Trophoblast cell (in vitro differentiated cells and primary cell): ENCODE data around the gene SYT1.

Experiments used
- DNase-seq, 2 donors: peaks; one replicate each; pipeline ENCODE4 v3.0.0-alpha.2; 2016
- H2AFZ ChIP-seq: 2 replicates; pipeline ENCODE4 v1.6.1; 2013; ENCODE audit warnings: low read length, moderate library complexity, mild to moderate bottlenecking; ENCODE audit not compliant: insufficient read depth, poor library complexity
- H2AK5ac ChIP-seq: 2 replicates; pipeline ENCODE4 v1.6.1; 2013; ENCODE audit warnings: mild to moderate bottlenecking, low read length
- H2BK120ac ChIP-seq: 2 replicates; pipeline ENCODE4 v1.6.1; 2013; ENCODE audit warnings: low read length, mild to moderate bottlenecking, moderate library complexity; ENCODE audit not compliant: insufficient read depth, poor library complexity
- H2BK12ac ChIP-seq: 2 replicates; pipeline ENCODE4 v1.6.1; 2013; ENCODE audit warnings: mild to moderate bottlenecking, low read length, moderate library complexity
- H2BK5ac ChIP-seq: 2 replicates; pipeline ENCODE4 v1.6.1; 2013; ENCODE audit warnings: low read length, low read depth, moderate library complexity, mild to moderate bottlenecking; ENCODE audit not compliant: poor library complexity
- H3K14ac ChIP-seq: 2 replicates; pipeline ENCODE4 v1.6.1; 2013; ENCODE audit warnings: mild to moderate bottlenecking, low read length
- H3K18ac ChIP-seq: 2 replicates; pipeline ENCODE4 v1.6.1; 2013; ENCODE audit warnings: mild to moderate bottlenecking, low read length
- H3K23ac ChIP-seq: 2 replicates; pipeline ENCODE4 v1.6.1; 2013; ENCODE audit warnings: low read length
- H3K27ac ChIP-seq: 2 replicates; pipeline ENCODE4 v1.5.1; 2013; ENCODE audit warnings: low read depth, mild to moderate bottlenecking, inconsistent platforms, low read length, moderate library complexity
- H3K27me3 ChIP-seq: 2 replicates; pipeline ENCODE4 v1.6.1; 2013; ENCODE audit warnings: inconsistent platforms, mild to moderate bottlenecking, low read length, moderate library complexity; ENCODE audit not compliant: insufficient read depth
- H3K36me3 ChIP-seq, 2 experiments: 1 replicate in 1 of 2; 2 replicates in 1 of 2; pipeline ENCODE4 v1.6.1; 2013; ENCODE audit warnings: low read length in 2 of 2, mild to moderate bottlenecking in 2 of 2, moderate library complexity in 1 of 2; ENCODE audit not compliant: insufficient read depth in 2 of 2, control insufficient read depth in 1 of 2
- H3K4ac ChIP-seq: 2 replicates; pipeline ENCODE4 v1.6.1; 2013; ENCODE audit warnings: low read depth, mild to moderate bottlenecking, low read length, moderate library complexity
- H3K4me1 ChIP-seq, 2 experiments: 1 replicate in 1 of 2; 2 replicates in 1 of 2; pipeline ENCODE4 v1.6.1; 2013; ENCODE audit warnings: low read length in 2 of 2, mild to moderate bottlenecking in 2 of 2, moderate library complexity in 1 of 2; ENCODE audit not compliant: insufficient read depth in 2 of 2, control insufficient read depth in 1 of 2
- H3K4me2 ChIP-seq: 2 replicates; pipeline ENCODE4 v1.6.1; 2013; ENCODE audit warnings: inconsistent platforms, mild to moderate bottlenecking, low read length, moderate library complexity
- H3K4me3 ChIP-seq: 2 replicates; pipeline ENCODE4 v1.5.1; 2013; ENCODE audit warnings: mild to moderate bottlenecking, low read depth, low read length, inconsistent platforms
- H3K79me1 ChIP-seq: one replicate; pipeline ENCODE4 v1.6.1; 2013; ENCODE audit warnings: low read length
- H3K79me2 ChIP-seq: 2 replicates; pipeline ENCODE4 v1.6.1; 2013; ENCODE audit warnings: low read length, mild to moderate bottlenecking; ENCODE audit not compliant: control insufficient read depth, insufficient read depth, poor library complexity
- H3K9ac ChIP-seq: 2 replicates; pipeline ENCODE4 v1.6.1; 2013; ENCODE audit warnings: mild to moderate bottlenecking, low read length
- H3K9me3 ChIP-seq: 2 replicates; pipeline ENCODE4 v1.6.1; 2013; ENCODE audit warnings: low read depth, mild to moderate bottlenecking, control low read depth, inconsistent platforms, low read length; ENCODE audit not compliant: insufficient read depth
- H4K12ac ChIP-seq: 2 replicates; pipeline ENCODE4 v1.6.1; 2013; ENCODE audit warnings: low read depth, mild to moderate bottlenecking, low read length, moderate library complexity
- H4K8ac ChIP-seq: 2 replicates; pipeline ENCODE4 v1.6.1; 2013; ENCODE audit warnings: low read depth, mild to moderate bottlenecking, low read length, moderate library complexity
- H4K91ac ChIP-seq: one replicate; pipeline ENCODE4 v1.6.1; 2013; ENCODE audit warnings: low read depth, mild to moderate bottlenecking, low read length, moderate library complexity
- WGBS: extraction: QIAGEN DNeasy Blood & Tissue Kit; methylation state at CpG from one replicate; pipeline ENCODE4 v1.1.7; 2013; ENCODE audit warnings: missing lambda C conversion rate; ENCODE audit not compliant: insufficient read length, insufficient coverage; ENCODE audit errors: extremely low coverage; 5-methylcytosine and 5-hydroxymethylcytosine counted together

Gene SYT1

GRCh38 chr12:79351251-79351650 is 486.7 kb downstream of the SYT1 start:
- H3K27ac ChIP-seq: no peak overlapping the region
- H4K91ac ChIP-seq: no peak overlapping the region
- no peak overlapping the region for H2BK5ac ChIP-seq
- H3K79me2 ChIP-seq: no peaks in the 10 kb centered on the region
- no peak overlapping the region for H2BK120ac ChIP-seq
- H4K8ac ChIP-seq: no peak overlapping the region
- no peak overlapping the region for H2AFZ ChIP-seq
- H3K4me2 ChIP-seq: no peak overlapping the region
- no peak overlapping the region for H4K12ac ChIP-seq
- H3K4me3 ChIP-seq: no peak overlapping the region
- WGBS: no CpG with 5 or more reads among the region's 3 CpGs
- no peaks in the 10 kb centered on the region for H3K36me3 ChIP-seq
- no peak overlapping the region for H3K14ac ChIP-seq
- no peaks in the 10 kb centered on the region for H3K4me1 ChIP-seq
- H2AK5ac ChIP-seq: no peak overlapping the region
- no peak for DNase-seq
- H3K18ac ChIP-seq: no peak overlapping the region
- no peaks in the 10 kb centered on the region for H3K27me3 ChIP-seq
- H3K4ac ChIP-seq: no peak overlapping the region
- no peak overlapping the region for H3K9ac ChIP-seq
- no peak overlapping the region for H3K23ac ChIP-seq
- no peak overlapping the region for H2BK12ac ChIP-seq
- H3K79me1 ChIP-seq: no peaks in the 10 kb centered on the region
- no peaks in the 10 kb centered on the region for H3K9me3 ChIP-seq

GRCh38 chr12:79356216-79356615 is 491.6 kb downstream of the SYT1 start:
- H2BK120ac ChIP-seq: no peak overlapping the region
- H3K14ac ChIP-seq: no peak overlapping the region
- no peaks in the 10 kb centered on the region for H3K9me3 ChIP-seq
- no CpG with 5 or more reads among the region's 1 CpG for WGBS
- H3K27me3 ChIP-seq: no peaks in the 10 kb centered on the region
- H3K4me1 ChIP-seq: no peaks in the 10 kb centered on the region
- H3K79me1 ChIP-seq: no peaks in the 10 kb centered on the region
- H4K8ac ChIP-seq: no peak overlapping the region
- H2BK5ac ChIP-seq: no peak overlapping the region
- no peak overlapping the region for H3K9ac ChIP-seq
- H3K4me3 ChIP-seq: no peak overlapping the region
- H3K27ac ChIP-seq: no peak overlapping the region
- no peaks in the 10 kb centered on the region for H3K36me3 ChIP-seq
- H3K4ac ChIP-seq: no peak overlapping the region
- H2AK5ac ChIP-seq: no peak overlapping the region
- H3K23ac ChIP-seq: no peak overlapping the region
- H2AFZ ChIP-seq: no peak overlapping the region
- H3K4me2 ChIP-seq: no peak overlapping the region
- H4K12ac ChIP-seq: no peak overlapping the region
- DNase-seq: no peak
- no peak overlapping the region for H4K91ac ChIP-seq
- H3K18ac ChIP-seq: no peak overlapping the region
- no peak overlapping the region for H2BK12ac ChIP-seq
- no peaks in the 10 kb centered on the region for H3K79me2 ChIP-seq

- Histone ChIP-seq H4K8ac (no peak overlapping the region), H3K18ac (no peak overlapping the region), H3K4ac (no peak overlapping the region), H2BK120ac (no peak overlapping the region), H3K4me1 (no peaks in the 10 kb centered on the region), H4K12ac (no peak overlapping the region), H2AK5ac (no peak overlapping the region), H3K9me3 (no peaks in the 10 kb centered on the region), H3K79me2 (no peaks in the 10 kb centered on the region), H3K4me2 (no peak overlapping the region), H3K27me3 (no peaks in the 10 kb centered on the region), H3K14ac (no peak overlapping the region), H4K91ac (no peak overlapping the region), H3K36me3 (no peaks in the 10 kb centered on the region), H3K23ac (no peak overlapping the region), H3K27ac (no peak overlapping the region), H3K4me3 (no peak overlapping the region), H2BK12ac (no peak overlapping the region), H3K9ac (no peak overlapping the region), H3K79me1 (no peaks in the 10 kb centered on the region), H2BK5ac (no peak overlapping the region), H2AFZ (no peak overlapping the region)
- DNase-seq: no peak
These were observed 492.5 kb downstream of the SYT1 start for GRCh38 chr12:79357048-79357447.

- no peaks in the 10 kb centered on the region for H3K36me3 ChIP-seq
- H2BK12ac ChIP-seq: no peak overlapping the region
- peak; percentile 65 to 89 for DNase-seq
- no peaks in the 10 kb centered on the region for H3K4me1 ChIP-seq
- H3K9ac ChIP-seq: no peak overlapping the region
- H3K18ac ChIP-seq: no peak overlapping the region
- H2BK5ac ChIP-seq: no peak overlapping the region
- no peak overlapping the region for H3K4me3 ChIP-seq
- H2BK120ac ChIP-seq: no peak overlapping the region
- no peak overlapping the region for H2AFZ ChIP-seq
- no peak overlapping the region for H4K91ac ChIP-seq
- H3K4ac ChIP-seq: no peak overlapping the region
- H3K79me1 ChIP-seq: no peaks in the 10 kb centered on the region
- no peak overlapping the region for H3K4me2 ChIP-seq
- H3K23ac ChIP-seq: no peak overlapping the region
- H2AK5ac ChIP-seq: no peak overlapping the region
- no peak overlapping the region for H4K8ac ChIP-seq
- H3K27ac ChIP-seq: no peak overlapping the region
- WGBS: no CpG with 5 or more reads among the region's 5 CpGs
- H3K79me2 ChIP-seq: no peaks in the 10 kb centered on the region
- no peak overlapping the region for H3K14ac ChIP-seq
- no peaks in the 10 kb centered on the region for H3K27me3 ChIP-seq
- no peak overlapping the region for H4K12ac ChIP-seq
- H3K9me3 ChIP-seq: no peaks in the 10 kb centered on the region
These were observed 494.2 kb downstream of the SYT1 start for GRCh38 chr12:79358716-79359300.
